ENCODE measurements around the gene UBQLN1.
A peak's percentile ranks its signal among the peaks of the same experiment; 100 is the strongest.
"Not testable (repeated sequence)": the region's sequence is repeated elsewhere in the genome, so short reads cannot be mapped to it uniquely, and the experiment has no call there.

Gene UBQLN1

DNA sequence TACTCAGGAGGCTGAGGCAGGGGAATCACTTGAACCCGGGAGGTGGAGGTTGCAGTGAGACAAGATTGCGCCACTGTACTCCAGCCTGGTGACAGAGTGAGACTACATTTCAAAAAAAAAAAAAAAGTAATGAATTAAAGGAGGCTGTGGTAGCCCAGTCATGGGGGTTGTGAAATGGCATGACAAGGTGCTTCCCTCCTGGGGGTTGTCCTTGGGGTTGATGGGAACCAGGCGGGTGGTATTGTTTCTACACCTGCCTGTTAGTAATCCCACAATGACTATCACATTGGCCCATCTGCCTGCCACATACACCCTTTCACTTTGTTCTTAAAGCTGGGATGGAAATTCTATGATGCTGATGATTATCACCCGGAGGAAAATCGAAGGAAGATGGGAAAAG is 79.2 kb downstream of the UBQLN1 start:
- FAIRE-seq, result no peak

DNA sequence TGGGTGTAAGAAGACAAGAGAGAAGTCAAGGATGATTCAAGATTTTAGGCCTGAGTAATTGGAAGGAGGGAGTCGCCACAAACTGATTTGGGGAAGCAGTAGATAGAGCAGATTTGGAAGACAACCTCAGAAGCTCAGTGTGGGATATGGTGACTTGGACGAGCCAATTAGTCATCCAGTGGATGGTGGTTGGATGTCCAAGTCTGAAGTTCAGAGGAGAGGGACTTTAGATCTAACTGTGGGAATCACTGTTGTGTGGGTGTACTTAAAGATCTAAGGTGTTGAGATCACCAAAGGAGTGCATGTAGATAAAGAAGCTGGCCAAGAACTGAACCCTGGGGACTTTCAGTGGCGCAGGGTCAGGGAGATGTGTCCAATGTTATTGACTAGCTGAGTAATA is 82.6 kb downstream of the UBQLN1 start:
- FAIRE-seq, result no peak
- DNase-seq (ENCODE audit: insufficient read length), result no peak
- TF ChIP-seq POLR2AphosphoS5 (IDR thresholded peaks at IDR 0.05; ENCODE audit: low read depth, low read length) (no peak), POLR2A (IDR thresholded peaks at IDR 0.05; ENCODE audit: low read depth, low read length) (no peak), TAF1 (IDR thresholded peaks at IDR 0.05; ENCODE audit: borderline replicate concordance, low read depth, low read length) (no peak)

More for the DNA sequence above, 79.2 kb downstream of the UBQLN1 start:
- TF ChIP-seq POLR2A (IDR thresholded peaks at IDR 0.05; ENCODE audit: low read depth, low read length) (no peak), TAF1 (IDR thresholded peaks at IDR 0.05; ENCODE audit: borderline replicate concordance, low read depth, low read length) (no peak), POLR2AphosphoS5 (IDR thresholded peaks at IDR 0.05; ENCODE audit: low read depth, low read length) (no peak)
- no peak for DNase-seq (ENCODE audit: insufficient read length)

DNA sequence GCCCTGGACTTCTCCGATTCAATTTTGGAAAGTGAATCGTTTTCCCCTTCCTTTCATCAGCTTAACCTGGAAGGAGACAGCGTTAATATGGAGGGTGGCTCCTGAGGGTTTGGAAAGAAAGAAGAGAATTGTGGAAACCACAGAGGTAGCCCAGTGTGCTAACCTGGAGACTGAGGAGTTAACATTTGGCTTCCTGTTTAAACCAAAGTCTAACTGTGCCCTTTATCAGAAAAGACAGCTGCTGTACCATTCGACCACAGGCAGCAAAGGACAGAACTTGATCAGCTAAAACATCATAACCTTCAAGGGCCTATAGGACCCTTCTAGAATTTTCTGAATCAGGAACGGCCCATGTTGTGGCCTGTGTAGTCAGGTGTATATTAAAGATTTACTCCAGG is 84.1 kb downstream of the UBQLN1 start:
- FAIRE-seq (no peak), DNase-seq (ENCODE audit: insufficient read length) (no peak)
- no peak for TF ChIP-seq POLR2A (IDR thresholded peaks at IDR 0.05; ENCODE audit: low read depth, low read length)
- no peak for TF ChIP-seq POLR2AphosphoS5 (IDR thresholded peaks at IDR 0.05; ENCODE audit: low read depth, low read length)
- no peak for TF ChIP-seq TAF1 (IDR thresholded peaks at IDR 0.05; ENCODE audit: borderline replicate concordance, low read depth, low read length)

DNA sequence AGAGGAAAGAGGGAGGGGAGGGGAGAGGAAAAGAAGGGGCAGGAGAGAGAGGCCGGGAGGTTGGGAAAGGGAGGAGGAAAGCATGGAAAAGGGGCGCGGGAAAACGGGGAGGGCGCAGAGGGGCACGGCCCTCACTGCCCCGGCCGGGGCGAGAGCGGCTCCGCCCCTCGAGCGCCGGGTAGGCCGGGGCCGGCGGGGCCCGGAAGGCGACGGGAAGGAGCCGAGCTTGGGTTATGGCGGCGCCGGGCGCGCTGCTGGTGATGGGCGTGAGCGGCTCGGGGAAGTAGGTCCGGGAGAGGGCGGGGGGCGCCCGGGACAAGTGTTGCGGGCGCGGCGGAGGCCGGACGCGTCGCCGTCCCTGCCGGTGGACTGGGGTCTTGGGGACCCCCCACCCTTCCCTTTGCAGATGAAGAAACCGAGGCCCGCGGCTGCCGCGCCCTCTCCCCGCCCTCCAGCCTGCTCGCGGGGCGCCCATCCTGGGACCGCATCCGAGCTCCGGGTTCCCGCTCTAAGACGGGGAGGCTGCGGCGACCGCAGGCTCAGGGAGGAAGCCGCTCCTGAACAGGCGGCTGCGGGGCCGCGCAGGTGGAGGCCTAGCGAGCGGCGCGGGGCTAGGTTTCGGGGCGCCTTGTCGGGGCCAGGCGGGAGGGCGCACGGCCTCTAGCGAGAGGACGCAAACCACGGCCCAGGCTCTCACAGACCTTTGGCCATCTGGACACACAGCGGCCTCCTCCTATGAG is 84.6 kb downstream of the UBQLN1 start, which contains the start of gene IDNK:
Gene IDNK, plus strand, starts transcription at position 205 of the 740 bp plus-strand sequence. Its CDS starts 29 bp downstream, at position 234.
- TF ChIP-seq POLR2A (IDR thresholded peaks at IDR 0.05; ENCODE audit: low read depth, low read length), result peak; percentile 84
- peak; percentile 63 for TF ChIP-seq POLR2AphosphoS5 (IDR thresholded peaks at IDR 0.05; ENCODE audit: low read depth, low read length)
- TF ChIP-seq TAF1 (IDR thresholded peaks at IDR 0.05; ENCODE audit: borderline replicate concordance, low read depth, low read length), result peak; percentile 74
- FAIRE-seq, result peak; percentile 67
- peak; percentile 61 for DNase-seq (ENCODE audit: insufficient read length)

DNA sequence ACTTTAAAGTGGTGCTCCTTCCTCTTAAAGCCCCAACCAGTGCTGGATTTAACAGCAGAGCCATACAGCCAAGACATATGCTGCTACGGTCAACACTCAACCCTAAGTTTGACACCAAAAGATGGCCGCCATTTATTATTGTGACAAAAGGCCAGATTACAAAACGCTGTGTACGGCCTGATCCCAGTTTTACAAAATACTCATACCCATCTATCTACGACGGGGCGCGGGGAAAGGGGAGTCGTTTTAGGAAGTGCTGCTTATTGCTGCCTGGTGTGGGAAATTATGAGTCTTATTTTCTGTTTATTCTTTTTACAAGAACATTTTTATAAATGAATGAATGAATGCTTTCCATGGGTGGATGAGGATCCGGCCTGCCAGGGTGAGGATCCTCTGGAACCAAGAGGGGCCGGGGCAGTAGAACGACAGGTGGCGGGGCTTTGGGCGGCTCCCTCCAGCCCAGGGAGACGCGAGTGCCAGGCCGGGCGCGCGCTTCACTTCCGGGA is 85.3 kb downstream of the UBQLN1 start:
- DNase-seq (ENCODE audit: insufficient read length) (no peak), FAIRE-seq (no peak)
- no peak for TF ChIP-seq POLR2AphosphoS5 (IDR thresholded peaks at IDR 0.05; ENCODE audit: low read depth, low read length)
- no peak for TF ChIP-seq POLR2A (IDR thresholded peaks at IDR 0.05; ENCODE audit: low read depth, low read length)
- no peak for TF ChIP-seq TAF1 (IDR thresholded peaks at IDR 0.05; ENCODE audit: borderline replicate concordance, low read depth, low read length)

DNA sequence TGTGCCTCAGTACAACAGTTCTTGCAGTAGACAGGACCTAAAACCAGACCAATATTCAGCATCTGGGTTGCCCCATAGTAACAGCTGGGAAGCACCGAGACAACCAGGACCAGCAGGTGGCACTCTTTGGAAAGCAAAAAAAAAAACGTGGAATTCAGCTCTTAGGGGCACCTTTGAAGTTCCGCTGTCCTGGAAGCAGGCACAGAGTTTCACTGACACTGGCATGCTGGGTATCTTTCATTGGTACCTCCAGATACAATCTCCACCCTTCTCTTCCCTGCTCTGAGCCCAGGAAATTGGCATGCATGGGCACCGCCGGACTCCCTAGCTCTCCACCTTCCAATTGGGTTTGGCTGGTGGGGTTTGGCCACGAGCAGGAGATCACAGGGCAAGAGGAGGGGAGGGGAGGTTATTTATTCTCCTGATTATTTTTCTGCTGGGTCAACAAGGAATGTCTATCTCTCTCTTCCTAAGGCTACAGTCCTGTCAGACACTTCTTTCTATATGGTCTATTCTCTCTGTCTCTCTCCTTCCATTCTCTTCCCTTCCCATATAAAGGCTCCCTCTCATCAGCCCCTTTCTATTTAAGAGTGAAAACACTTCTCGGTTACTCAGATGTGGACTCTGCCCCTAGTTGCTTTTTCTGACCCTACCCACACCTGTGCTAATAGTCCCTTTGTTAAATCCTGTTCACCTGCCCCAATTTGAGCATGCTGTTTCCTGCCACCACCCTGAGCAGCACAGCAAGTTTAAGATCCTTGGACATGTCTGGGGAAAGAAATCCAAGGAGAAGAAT is 86.7 kb downstream of the UBQLN1 start:
- no peak for TF ChIP-seq POLR2AphosphoS5 (IDR thresholded peaks at IDR 0.05; ENCODE audit: low read depth, low read length)
- no peak for TF ChIP-seq TAF1 (IDR thresholded peaks at IDR 0.05; ENCODE audit: borderline replicate concordance, low read depth, low read length)
- TF ChIP-seq POLR2A (IDR thresholded peaks at IDR 0.05; ENCODE audit: low read depth, low read length), result no peak
- FAIRE-seq (peak; percentile 67), DNase-seq (ENCODE audit: insufficient read length) (no peak)

DNA sequence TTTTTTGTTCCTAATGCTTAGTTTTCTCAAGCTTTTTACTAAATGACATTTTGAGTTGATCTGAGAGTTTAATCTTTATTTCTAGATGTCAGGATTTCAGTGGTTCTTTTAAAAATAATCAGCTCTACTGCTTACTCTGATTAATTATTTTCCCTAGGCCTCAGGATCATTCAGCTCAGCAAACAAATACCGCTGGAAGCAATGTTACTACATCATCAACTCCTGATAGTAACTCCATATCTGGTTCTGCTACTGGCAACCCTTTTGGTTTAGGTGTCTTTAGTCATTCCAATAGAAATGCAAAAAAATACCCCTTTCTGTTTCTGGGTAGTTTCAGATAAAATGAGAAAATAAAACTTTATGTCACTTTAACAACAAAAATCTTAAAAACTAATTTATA is 90.5 kb downstream of the UBQLN1 start:
- DNase-seq (ENCODE audit: insufficient read length), result no peak
- TF ChIP-seq POLR2AphosphoS5 (IDR thresholded peaks at IDR 0.05; ENCODE audit: low read depth, low read length), result no peak
- no peak for TF ChIP-seq POLR2A (IDR thresholded peaks at IDR 0.05; ENCODE audit: low read depth, low read length)
- TF ChIP-seq TAF1 (IDR thresholded peaks at IDR 0.05; ENCODE audit: borderline replicate concordance, low read depth, low read length), result no peak
- no peak for FAIRE-seq

DNA sequence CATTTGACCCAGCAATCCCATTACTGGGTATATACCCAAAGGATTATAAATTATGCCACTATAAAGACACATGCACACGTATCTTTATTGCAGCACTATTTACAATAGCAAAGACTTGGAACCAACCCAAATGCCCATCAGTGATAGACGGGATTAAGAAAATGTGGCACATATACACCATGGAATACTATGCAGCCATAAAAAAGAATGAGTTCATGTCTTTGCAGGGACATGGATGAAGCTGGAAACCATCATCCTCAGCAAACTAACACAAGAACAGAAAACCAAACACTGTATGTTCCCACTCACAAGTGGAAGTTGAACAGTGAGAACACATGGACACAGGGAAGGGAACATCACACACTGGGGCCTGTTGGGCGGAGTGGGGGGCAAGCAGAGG is 94.5 kb downstream of the UBQLN1 start:
- not testable (repeated sequence) for DNase-seq (ENCODE audit: insufficient read length); FAIRE-seq
